HG03064 (cell line): ENCODE measurements around the gene AK9.
"Not testable (repeated sequence)": the region's sequence is repeated elsewhere in the genome, so short reads cannot be mapped to it uniquely, and the experiment has no call there.

Experiments used
- ATAC-seq: cut with Tn5 transposase; IDR thresholded peaks from one replicate; pipeline ENCODE4 v1.9.1; 2021; ENCODE audit warnings: low read depth; ENCODE audit not compliant: unreplicated experiment

The AK9 gene

DNA sequence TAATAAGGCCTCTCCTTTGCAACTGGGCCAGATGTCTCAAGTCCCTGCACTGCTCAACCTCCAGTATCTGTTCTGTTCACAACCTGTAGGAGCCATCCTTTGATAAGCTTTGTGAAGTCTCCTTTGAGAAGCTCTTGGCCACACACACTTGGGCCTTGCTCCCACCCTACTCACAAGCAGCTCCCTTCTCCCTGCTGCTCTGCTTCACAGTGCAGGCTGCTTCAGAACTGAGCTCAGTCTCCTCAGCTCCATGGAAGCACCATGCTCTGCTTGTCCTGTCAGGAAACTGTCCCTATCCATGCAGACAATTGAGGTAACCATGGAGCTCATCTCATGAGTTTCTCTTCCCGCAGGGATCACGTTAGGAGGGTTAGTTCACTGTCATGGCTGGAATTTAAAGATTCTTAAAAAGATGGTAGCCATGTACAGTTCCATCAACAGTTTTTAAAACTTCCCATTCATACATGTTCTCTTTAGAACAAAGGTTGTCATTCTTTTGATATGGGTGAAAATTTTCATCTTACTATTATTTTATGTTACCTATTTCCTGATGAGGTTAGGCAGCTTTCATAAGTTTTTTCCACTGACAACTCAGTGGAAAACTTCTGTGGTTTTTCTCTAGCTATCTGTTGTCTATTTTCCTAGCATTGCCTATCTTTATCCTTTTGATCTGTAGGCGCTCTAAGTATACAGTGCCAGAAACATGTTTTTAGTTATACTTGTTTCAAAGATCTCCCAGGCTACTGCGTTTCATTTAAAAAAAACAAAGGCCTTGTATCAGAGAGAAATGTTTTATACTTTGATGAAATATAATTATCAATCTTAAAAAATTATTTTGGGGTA lies 62.6 kb downstream of the AK9 start:
- no peak for ATAC-seq

GRCh38 chr6:109626311-109626710 lies 64.7 kb downstream of the AK9 start:
- no peak for ATAC-seq

GRCh38 chr6:109625199-109625598 lies 65.8 kb downstream of the AK9 start:
- ATAC-seq = no peak

GRCh38 chr6:109623288-109623687 lies 67.7 kb downstream of the AK9 start:
- ATAC-seq = no peak

GRCh38 chr6:109612268-109612667 lies 78.7 kb downstream of the AK9 start:
- no peak for ATAC-seq

DNA sequence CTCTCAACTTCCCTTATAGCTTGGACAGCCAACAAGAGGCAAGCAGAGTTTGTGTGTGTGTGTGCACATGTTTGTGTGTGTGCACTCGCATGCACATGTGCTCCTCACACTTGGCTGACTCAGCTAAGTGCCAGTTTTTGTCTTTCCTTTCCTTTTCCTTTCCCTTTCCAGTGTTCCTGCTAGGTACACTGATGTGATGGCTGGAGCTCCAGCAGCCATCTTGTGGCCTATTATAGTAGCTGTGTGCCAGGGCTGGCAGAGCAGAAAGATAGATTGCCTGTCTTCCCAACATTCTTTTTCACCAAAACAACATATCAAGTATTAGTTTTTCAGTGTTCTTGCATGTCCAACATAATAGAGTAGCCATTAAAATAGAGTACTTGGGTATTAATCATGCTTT lies 79.5 kb downstream of the AK9 start:
- no peak for ATAC-seq

- ATAC-seq = no peak
These were observed 80.4 kb downstream of the AK9 start for GRCh38 chr6:109610590-109610989.

DNA sequence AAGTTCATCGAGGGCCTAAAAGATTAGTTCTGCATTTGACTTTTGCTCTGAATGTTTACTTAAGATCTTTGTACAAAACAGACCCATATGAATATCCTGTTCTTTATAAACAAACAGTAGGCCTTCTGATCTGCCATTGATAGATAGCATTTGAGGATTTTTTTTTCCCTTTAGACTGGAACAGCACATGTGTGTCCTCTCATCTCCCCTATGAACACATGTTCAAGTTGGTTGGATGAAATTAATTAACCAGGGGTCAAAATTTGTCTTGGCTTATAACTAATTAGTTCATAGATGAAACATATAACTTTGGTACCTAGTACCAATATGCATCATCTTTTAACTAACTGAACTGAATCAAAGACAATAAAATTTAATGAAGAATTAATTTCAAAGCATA lies 81.3 kb downstream of the AK9 start:
- ATAC-seq = no peak

DNA sequence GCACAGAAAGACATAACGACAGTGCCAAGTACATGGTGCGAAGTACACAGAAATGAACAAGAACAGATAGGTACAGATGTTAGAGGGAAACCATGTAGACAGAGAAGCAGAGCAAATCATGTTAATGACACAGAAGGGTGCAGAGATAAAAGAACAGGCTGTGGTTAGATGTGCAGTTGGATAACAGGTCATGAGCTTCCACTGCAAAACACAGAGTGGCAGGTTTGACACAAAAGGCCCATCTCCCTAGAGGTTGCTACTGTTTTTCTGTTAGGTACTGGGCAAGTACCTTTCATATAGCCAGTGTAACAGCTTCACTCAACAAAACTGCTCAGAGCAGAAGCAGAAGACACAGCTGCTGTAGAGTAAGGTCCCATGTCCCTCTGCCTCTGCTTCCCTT lies 84.6 kb downstream of the AK9 start:
- no peak for ATAC-seq

GRCh38 chr6:109595998-109596397 lies 95.0 kb downstream of the AK9 start:
- ATAC-seq = no peak

DNA sequence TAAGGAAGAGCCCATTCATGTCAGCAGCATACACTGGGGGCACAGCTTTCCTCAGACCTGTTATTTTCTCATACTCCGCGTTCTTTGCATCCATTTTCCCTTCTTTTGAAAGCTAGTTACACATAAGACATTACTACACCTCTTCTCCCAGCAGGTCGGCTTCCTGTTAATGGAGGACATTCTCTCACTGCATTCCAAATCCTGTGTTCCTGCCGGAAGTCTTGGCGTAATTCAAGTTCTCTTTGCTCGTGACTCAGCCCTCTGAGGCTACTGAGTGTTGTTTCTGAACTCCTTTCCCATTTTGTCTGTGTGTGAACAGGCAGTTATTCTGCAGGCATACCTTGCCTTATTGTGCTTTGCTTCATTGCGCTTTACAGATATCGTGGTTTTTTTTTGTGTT lies 110.5 kb downstream of the AK9 start:
- ATAC-seq = no peak

- ATAC-seq = no peak
These were observed 111.6 kb downstream of the AK9 start for GRCh38 chr6:109579361-109579760.

DNA sequence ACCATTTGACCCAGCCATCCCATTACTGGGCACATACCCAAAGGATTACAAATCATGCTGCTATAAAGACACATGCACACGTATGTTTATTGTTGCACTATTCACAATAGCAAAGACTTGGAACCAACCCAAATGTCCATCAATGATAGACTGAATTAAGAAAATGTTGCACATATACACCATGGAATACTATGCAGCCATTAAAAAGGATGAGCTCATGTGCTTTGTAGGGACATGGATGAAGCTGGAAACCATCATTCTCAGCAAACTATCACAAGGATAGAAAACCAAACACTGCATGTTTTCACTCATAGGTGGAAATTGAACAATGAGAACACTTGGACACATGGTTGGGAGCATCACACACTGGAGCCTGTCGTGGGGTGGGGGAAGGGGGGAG lies 121.1 kb downstream of the AK9 start:
- not testable (repeated sequence) for ATAC-seq

DNA sequence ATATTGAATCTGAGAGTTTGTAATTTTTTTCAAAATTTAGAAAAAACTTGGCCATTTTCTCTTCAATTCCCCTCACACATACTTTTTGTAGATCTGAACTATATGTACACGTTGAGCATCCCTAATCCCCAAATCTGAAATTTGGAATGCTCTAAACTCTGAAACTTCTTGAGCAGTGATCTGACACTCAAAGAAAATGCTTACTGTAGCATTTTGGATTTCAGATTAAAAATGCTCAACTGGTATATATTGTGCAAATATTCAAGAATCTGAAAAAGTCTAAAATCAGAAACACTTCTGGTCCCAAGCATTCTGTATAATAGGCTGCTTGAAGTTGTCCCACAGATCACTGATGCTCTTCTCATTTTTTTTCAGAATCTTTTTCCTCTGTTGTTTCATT lies 129.2 kb downstream of the AK9 start:
- ATAC-seq = no peak

- no peak for ATAC-seq
These were observed 159.6 kb downstream of the AK9 start for GRCh38 chr6:109531446-109531845.

DNA sequence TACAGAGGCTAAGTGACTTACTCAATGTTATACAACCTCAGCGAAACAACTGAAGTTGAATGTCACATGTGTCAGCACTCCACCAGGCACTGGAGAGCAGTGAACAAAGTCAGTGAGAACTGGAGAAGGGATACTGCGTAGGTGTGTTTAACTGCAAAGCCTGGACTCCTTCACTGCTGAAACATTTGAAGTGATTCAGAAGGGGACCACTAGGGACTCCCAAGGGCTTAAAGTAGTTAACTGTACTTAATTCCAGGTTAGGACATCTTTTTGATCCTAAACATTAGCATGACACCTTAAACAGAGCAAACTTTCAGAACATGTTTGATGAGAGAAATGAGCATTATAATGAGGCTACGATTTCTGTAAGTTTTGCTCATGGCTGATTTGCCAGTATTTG lies 163.0 kb downstream of the AK9 start:
- ATAC-seq = no peak

- no peak for ATAC-seq
These were observed 163.9 kb downstream of the AK9 start for GRCh38 chr6:109526905-109527628.

GRCh38 chr6:109524129-109524528 lies 166.9 kb downstream of the AK9 start:
- ATAC-seq = no peak

GRCh38 chr6:109523478-109523877 lies 167.5 kb downstream of the AK9 start:
- no peak for ATAC-seq

DNA sequence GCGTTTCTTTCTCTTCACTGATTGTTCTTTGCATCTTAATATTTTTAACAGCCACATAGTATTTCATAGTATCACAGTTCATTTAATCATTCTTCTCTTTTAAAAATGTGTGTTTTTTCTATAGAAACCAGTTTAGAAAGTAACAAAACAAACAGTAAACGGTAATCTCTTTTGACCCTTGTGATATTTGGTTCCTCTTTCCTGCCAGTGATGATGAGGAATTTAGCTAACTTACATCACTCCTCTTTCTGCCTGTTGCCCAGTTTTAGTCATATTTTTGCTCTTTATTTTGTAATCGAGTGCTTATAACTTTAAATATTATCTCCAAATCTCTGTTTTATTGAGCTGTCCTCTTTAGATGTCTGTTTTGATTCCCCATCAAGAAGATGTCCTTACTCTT lies 169.9 kb downstream of the AK9 start:
- ATAC-seq = no peak

DNA sequence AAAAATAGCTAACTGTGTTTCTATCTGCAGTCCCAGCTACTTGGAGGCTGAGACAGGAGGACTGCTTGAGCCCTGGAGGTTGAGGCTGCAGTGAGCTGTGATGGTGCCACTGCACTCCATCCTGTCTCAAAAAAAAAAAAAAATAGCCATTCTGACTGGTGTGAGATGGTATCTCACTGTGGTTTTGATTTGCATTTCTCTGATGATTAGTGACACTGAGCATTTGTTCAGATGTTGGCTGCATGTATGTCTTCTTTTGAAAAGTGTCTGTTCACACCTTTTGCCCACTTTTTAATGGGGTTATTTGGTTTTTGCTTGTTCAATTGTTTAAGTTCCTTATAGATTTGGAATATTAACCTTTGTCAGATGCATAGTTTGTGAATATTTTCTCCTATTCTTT lies 171.4 kb downstream of the AK9 start:
- ATAC-seq = not testable (repeated sequence)

GRCh38 chr6:109516929-109517328 lies 174.1 kb downstream of the AK9 start:
- ATAC-seq = no peak
